ENCODE data around the gene XYLT1.

Gene XYLT1

GRCh38 chr16:17457997-17458396, 12.8 kb downstream of the XYLT1 start:
- no peak for DNase-seq

GRCh38 chr16:17457513-17457912, 13.2 kb downstream of the XYLT1 start:
- no peak for DNase-seq

GRCh38 chr16:17454162-17454730, 16.5 kb downstream of the XYLT1 start:
- DNase-seq: no peak

GRCh38 chr16:17453364-17454038, 17.3 kb downstream of the XYLT1 start:
- DNase-seq: no peak

- no peak for DNase-seq
Measured at GRCh38 chr16:17452922-17453321, 17.8 kb downstream of the XYLT1 start.

- no peak for DNase-seq
Measured at GRCh38 chr16:17451843-17452242, 18.9 kb downstream of the XYLT1 start.

- no peak for DNase-seq
Measured at GRCh38 chr16:17450291-17450690, 20.5 kb downstream of the XYLT1 start.

GRCh38 chr16:17448640-17449638, 21.8 kb downstream of the XYLT1 start:
- DNase-seq: no peak

- no peak for DNase-seq
Measured at GRCh38 chr16:17447101-17447569, 23.6 kb downstream of the XYLT1 start.

- no peak for DNase-seq
Measured at GRCh38 chr16:17446661-17447060, 24.1 kb downstream of the XYLT1 start.

- DNase-seq: no peak
Measured at GRCh38 chr16:17445421-17445820, 25.3 kb downstream of the XYLT1 start.

- no peak for DNase-seq
Measured at GRCh38 chr16:17444658-17445057, 26.1 kb downstream of the XYLT1 start.

- no peak for DNase-seq
Measured at GRCh38 chr16:17440131-17440530, 30.6 kb downstream of the XYLT1 start.

GRCh38 chr16:17439580-17439979, 31.2 kb downstream of the XYLT1 start:
- DNase-seq: no peak

- no peak for DNase-seq
Measured at GRCh38 chr16:17437981-17438380, 32.8 kb downstream of the XYLT1 start.

- DNase-seq: peak; percentile 38
Measured at GRCh38 chr16:17437127-17437720, 33.5 kb downstream of the XYLT1 start.

GRCh38 chr16:17435318-17435717, 35.4 kb downstream of the XYLT1 start:
- no peak for DNase-seq

- no peak for DNase-seq
Measured at GRCh38 chr16:17433577-17434451, 36.9 kb downstream of the XYLT1 start.

GRCh38 chr16:17432901-17433576, 37.7 kb downstream of the XYLT1 start:
- no peak for DNase-seq

- DNase-seq: no peak
Measured at GRCh38 chr16:17431968-17432625, 38.7 kb downstream of the XYLT1 start.

GRCh38 chr16:17431012-17431411, 39.7 kb downstream of the XYLT1 start:
- no peak for DNase-seq

All from NCI-H1694 (cell line).